Endodermal cell (in vitro differentiated cells): ENCODE results near the gene ARHGAP1. TPM values are rescaled to one million over a fixed set of nuclear protein-coding genes. Genes with fewer than 3 reads are reported as not detected.

Source experiments
- DNase-seq: peaks from one replicate; pipeline ENCODE4 v3.0.0-alpha.2; 2017
- H3K27ac ChIP-seq: 2 replicates; pipeline ENCODE4 v1.5.1; 2013; ENCODE audit warnings: mild to moderate bottlenecking, low read depth, low read length, moderate library complexity
- H3K27me3 ChIP-seq: 2 replicates; pipeline ENCODE4 v1.6.1; 2013; ENCODE audit warnings: mild to moderate bottlenecking, low read length, moderate library complexity; ENCODE audit not compliant: insufficient read depth, control insufficient read depth, poor library complexity, severe bottlenecking
- H3K36me3 ChIP-seq: 2 replicates; pipeline ENCODE4 v1.7.0; 2013; ENCODE audit warnings: mild to moderate bottlenecking, low read length, moderate library complexity; ENCODE audit not compliant: control insufficient read depth, insufficient read depth
- H3K4me1 ChIP-seq: one replicate; pipeline ENCODE4 v1.7.0; 2013; ENCODE audit warnings: low read length; ENCODE audit not compliant: control insufficient read depth, insufficient read depth
- H3K4me3 ChIP-seq: 2 replicates; pipeline ENCODE4 v1.5.1; 2013; ENCODE audit warnings: mild to moderate bottlenecking, low read length, moderate library complexity
- H3K9ac ChIP-seq: 2 replicates; pipeline ENCODE4 v1.6.1; 2013; ENCODE audit warnings: mild to moderate bottlenecking, low read length, moderate library complexity; ENCODE audit not compliant: poor library complexity, severe bottlenecking; ENCODE audit errors: extremely low read depth
- H3K9me3 ChIP-seq: 2 replicates; pipeline ENCODE4 v1.6.1; 2013; ENCODE audit warnings: mild to moderate bottlenecking, low read length, moderate library complexity; ENCODE audit not compliant: control insufficient read depth
- H3K27ac Mint-ChIP-seq: 2 replicates; pipeline ENCODE4 v1.8.0; 2020; ENCODE audit warnings: mixed read lengths
- H3K27me3 Mint-ChIP-seq: 2 replicates; pipeline ENCODE4 v1.8.0; 2021; ENCODE audit warnings: mild to moderate bottlenecking, mixed read lengths; ENCODE audit not compliant: insufficient read depth
- H3K36me3 Mint-ChIP-seq: 2 replicates; pipeline ENCODE4 v1.8.0; 2020; ENCODE audit warnings: low read depth, mixed read lengths
- H3K4me1 Mint-ChIP-seq: 2 replicates; pipeline ENCODE4 v1.8.0; 2020; ENCODE audit warnings: mixed read lengths
- H3K4me3 Mint-ChIP-seq: 2 replicates; pipeline ENCODE4 v1.8.0; 2020; ENCODE audit warnings: mild to moderate bottlenecking, moderate library complexity, mixed read lengths
- H3K9me3 Mint-ChIP-seq: 2 replicates; pipeline ENCODE4 v1.8.0; 2020; ENCODE audit warnings: mild to moderate bottlenecking, mixed read lengths
- CTCF ChIP-seq: fragments of 200-600 bp; sonication (generic); conservative IDR thresholded peaks from 2 replicates; pipeline ENCODE4 v1.5.0; 2021; ENCODE audit warnings: antibody characterized with exemption, mild to moderate bottlenecking
- whole genome bisulfite sequencing, 2 experiments: methylation state at CpG; one replicate each; pipeline versions ENCODE4 v1.1.5 to v1.1.7; 2013; ENCODE audit warnings: missing lambda C conversion rate in 2 of 2, mixed read lengths in 1 of 2; ENCODE audit not compliant: insufficient coverage in 1 of 2, insufficient read length in 1 of 2; 5-methylcytosine and 5-hydroxymethylcytosine counted together
- total RNA-seq, 2 donors: library from RNA; stranded (reverse); fragmentation: NEBNext Ultra II Directional in 1 of 2; extraction: Animal tissue kit (Norgen Biotek cat#: 25700) in 1 of 2; gene quantifications; 2 replicates in 1 of 2; 3 replicates in 1 of 2; pipeline ENCODE4 v1.2.1, GENCODE V29; 2021

The ARHGAP1 gene
- total RNA-seq, 2 donors from 2014 or later = 53.4 to 56.6 TPM

GRCh38 chr11:46633291-46634217 is 66.9 kb downstream of the ARHGAP1 start:
- TF ChIP-seq CTCF = no peak
- no peak overlapping the region for H3K27ac ChIP-seq
- no peaks in the 10 kb centered on the region for H3K27me3 ChIP-seq
- no peak overlapping the region for H3K9ac ChIP-seq
- DNase-seq = no peak
- peaks cover 61% of the 10 kb centered on the region for H3K36me3 Mint-ChIP-seq
- H3K4me1 ChIP-seq = no peaks in the 10 kb centered on the region
- H3K36me3 ChIP-seq = peaks cover 48% of the 10 kb centered on the region
- peaks cover 8% of the 10 kb centered on the region for H3K4me1 Mint-ChIP-seq
- no peaks in the 10 kb centered on the region for H3K27me3 Mint-ChIP-seq
- no peak overlapping the region for H3K27ac Mint-ChIP-seq
- WGBS, 2 experiments = 93 to 95% methylated on average over 18 to 19 of the region's 22 CpGs
- H3K9me3 Mint-ChIP-seq = no peaks in the 10 kb centered on the region
- no peak overlapping the region for H3K4me3 ChIP-seq
- H3K9me3 ChIP-seq = peaks cover 12% of the 10 kb centered on the region
- H3K4me3 Mint-ChIP-seq = no peak overlapping the region

GRCh38 chr11:46632502-46632901 is 67.9 kb downstream of the ARHGAP1 start:
- TF ChIP-seq CTCF = no peak
- no peaks in the 10 kb centered on the region for H3K27me3 ChIP-seq
- 100% methylated on average over 1 of the region's 1 CpG for WGBS, 2 experiments
- DNase-seq = no peak
- H3K9me3 Mint-ChIP-seq = no peaks in the 10 kb centered on the region
- no peak overlapping the region for H3K27ac Mint-ChIP-seq
- H3K4me1 Mint-ChIP-seq = peaks cover 8% of the 10 kb centered on the region
- H3K4me3 ChIP-seq = no peak overlapping the region
- no peak overlapping the region for H3K4me3 Mint-ChIP-seq
- H3K27ac ChIP-seq = no peak overlapping the region
- no peaks in the 10 kb centered on the region for H3K4me1 ChIP-seq
- H3K9ac ChIP-seq = no peak overlapping the region
- peaks cover 51% of the 10 kb centered on the region for H3K36me3 Mint-ChIP-seq
- H3K9me3 ChIP-seq = peaks cover 3% of the 10 kb centered on the region
- H3K36me3 ChIP-seq = peaks cover 46% of the 10 kb centered on the region
- H3K27me3 Mint-ChIP-seq = no peaks in the 10 kb centered on the region

- no peak overlapping the region for H3K27ac Mint-ChIP-seq
- no peaks in the 10 kb centered on the region for H3K4me1 ChIP-seq
- no peaks in the 10 kb centered on the region for H3K27me3 ChIP-seq
- peaks cover 8% of the 10 kb centered on the region for H3K4me1 Mint-ChIP-seq
- TF ChIP-seq CTCF = no peak
- no peak overlapping the region for H3K4me3 Mint-ChIP-seq
- DNase-seq = peak; percentile 19
- H3K9me3 Mint-ChIP-seq = no peaks in the 10 kb centered on the region
- no peaks in the 10 kb centered on the region for H3K9me3 ChIP-seq
- H3K27me3 Mint-ChIP-seq = no peaks in the 10 kb centered on the region
- no peak overlapping the region for H3K4me3 ChIP-seq
- H3K36me3 ChIP-seq = peaks cover 43% of the 10 kb centered on the region
- H3K27ac ChIP-seq = no peak overlapping the region
- H3K9ac ChIP-seq = no peak overlapping the region
- H3K36me3 Mint-ChIP-seq = peaks cover 51% of the 10 kb centered on the region
- WGBS, 2 experiments = 95% methylated on average over 2 of the region's 2 CpGs; no CpG with 5 or more reads in 1 of the 2 experiments
Observed at GRCh38 chr11:46631676-46632075, 68.7 kb downstream of the ARHGAP1 start.
